Activated T-cell treated with anti-CD3 and anti-CD28 coated beads, Interleukin-2, amount 50 U/mL, for 1 hour (primary cell): ENCODE measurements around the gene FCER2.

Source experiments
- DNase-seq: peaks from one replicate; pipeline ENCODE4 v3.0.0-alpha.2; 2020

The FCER2 gene

GRCh38 chr19:7676376-7676775 is 25.6 kb downstream of the FCER2 start:
- DNase-seq: no peak

GRCh38 chr19:7674010-7675005 is 27.6 kb downstream of the FCER2 start:
- no peak for DNase-seq

GRCh38 chr19:7672522-7672921 is 29.4 kb downstream of the FCER2 start:
- DNase-seq: no peak

- no peak for DNase-seq
Measured at GRCh38 chr19:7670790-7671189, 31.1 kb downstream of the FCER2 start.

- DNase-seq: no peak
Measured at GRCh38 chr19:7670150-7670783, 31.7 kb downstream of the FCER2 start.

GRCh38 chr19:7669641-7670040 is 32.3 kb downstream of the FCER2 start:
- no peak for DNase-seq

GRCh38 chr19:7668842-7669241 is 33.1 kb downstream of the FCER2 start, which contains the start of gene RETN:
RETN (plus strand) TSS chr19:7669049; CDS start chr19:7669327, 278 bp downstream.
- no peak for DNase-seq

- no peak for DNase-seq
Measured at GRCh38 chr19:7665076-7665475, 36.9 kb downstream of the FCER2 start.

GRCh38 chr19:7663706-7664105 is 38.2 kb downstream of the FCER2 start:
- no peak for DNase-seq

- DNase-seq: no peak
Measured at GRCh38 chr19:7662657-7663056, 39.3 kb downstream of the FCER2 start.

GRCh38 chr19:7661744-7662538 is 40.0 kb downstream of the FCER2 start:
- DNase-seq: no peak

GRCh38 chr19:7658219-7658686 is 43.7 kb downstream of the FCER2 start:
- peak; percentile 35 for DNase-seq

GRCh38 chr19:7657131-7657751 is 44.7 kb downstream of the FCER2 start:
- DNase-seq: no peak

GRCh38 chr19:7655581-7655980 is 46.4 kb downstream of the FCER2 start:
- no peak for DNase-seq

GRCh38 chr19:7654401-7654800 is 47.5 kb downstream of the FCER2 start:
- no peak for DNase-seq

GRCh38 chr19:7652061-7652641 is 49.8 kb downstream of the FCER2 start:
- DNase-seq: peak; percentile 91

GRCh38 chr19:7650148-7650547 is 51.8 kb downstream of the FCER2 start:
- DNase-seq: no peak

GRCh38 chr19:7648265-7649014 is 53.5 kb downstream of the FCER2 start:
- DNase-seq: no peak

- DNase-seq: no peak
Measured at GRCh38 chr19:7647156-7647555, 54.8 kb downstream of the FCER2 start.

- DNase-seq: no peak
Measured at GRCh38 chr19:7646426-7646700, 55.6 kb downstream of the FCER2 start.

GRCh38 chr19:7645656-7646425 is 56.1 kb downstream of the FCER2 start:
- no peak for DNase-seq
